Measurements from ENCODE around the gene SPTBN1. TPM values are rescaled to one million over a fixed set of nuclear protein-coding genes. Genes with fewer than 3 reads are reported as not detected.

Gene SPTBN1
- total and polyA plus RNA-seq, 2 experiments from 2014 or later: 58.1 to 204 TPM

- no peak for TF ChIP-seq POLR2AphosphoS5 (IDR thresholded peaks at IDR 0.05; ENCODE audit: low read depth)
These were observed 147.7 kb downstream of the SPTBN1 start (continued) for GRCh38 chr2:54603796-54604195.

DNA sequence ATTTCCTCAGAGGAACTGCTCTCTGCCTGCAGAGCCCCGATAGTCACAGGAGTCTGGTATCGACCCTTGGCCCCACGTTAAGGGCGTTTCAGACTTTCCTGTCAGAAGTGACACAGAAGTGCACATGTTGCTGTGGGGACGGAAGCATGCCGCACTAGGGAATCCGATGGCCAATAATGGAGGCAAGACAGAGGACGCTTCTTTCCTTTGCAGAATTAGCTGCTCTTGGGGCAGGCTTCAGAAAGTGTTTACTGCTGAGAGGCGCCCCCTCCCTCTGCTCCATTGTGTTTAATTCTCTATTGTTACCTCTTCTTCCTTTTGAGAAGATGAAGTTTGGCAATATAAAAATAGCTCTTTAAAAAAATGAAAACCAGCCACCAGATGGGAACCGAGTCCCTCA, 148.7 kb downstream of the SPTBN1 start:
- Histone ChIP-seq H3K4me1 (ENCODE audit: insufficient read depth) (peaks cover 43% of the 10 kb centered on the region), H2AFZ (no peak overlapping the region), H3K27ac (ENCODE audit: low read depth) (no peak overlapping the region), H3K4me3 (no peak overlapping the region), H3K4me2 (0 out of 2 replicates have a peak overlapping the region, but pooled peaks have one; percentile 12), H3K9me2 (ENCODE audit: insufficient read depth) (no peaks in the 10 kb centered on the region; the same call in 1 of the 2 replicates), H3K79me2 (replicated peaks; ENCODE audit: insufficient read depth) (peaks cover 100% of the 10 kb centered on the region), H4K20me1 (replicated peaks; ENCODE audit: insufficient read depth) (peaks cover 74% of the 10 kb centered on the region), H3K27me3 (ENCODE audit: insufficient read depth) (no peaks in the 10 kb centered on the region), H3F3A (replicated peaks; ENCODE audit: low read depth) (no peaks in the 10 kb centered on the region), H3K36me3 (ENCODE audit: insufficient read depth) (peaks cover 4% of the 10 kb centered on the region; the same call in 1 of the 2 replicates)
- Mint-ChIP-seq H3K27ac (peak overlapping the region; percentile 3; the same call in 1 of the 2 replicates), H3K36me3 (ENCODE audit: low read depth) (peaks cover 12% of the 10 kb centered on the region), H3K27me3 (ENCODE audit: insufficient read depth, low read depth, poor library complexity) (peaks cover 4% of the 10 kb centered on the region), H3K4me3 (no peak overlapping the region), H3K9me3 (no peaks in the 10 kb centered on the region), H3K4me1 (peaks cover 71% of the 10 kb centered on the region)
- DNase-seq (ENCODE audit: low spot score) (no peak), ATAC-seq (peak; percentile 19; the same call in 2 of the 3 replicates)
- TF ChIP-seq POLR2AphosphoS5 (IDR thresholded peaks at IDR 0.05; ENCODE audit: low read depth) (no peak), ZNF114 (CRISPR knock-in tag; IDR thresholded peaks at IDR 0.05) (no peak), EZH2 (IDR thresholded peaks at IDR 0.05; ENCODE audit: low read depth, unreplicated experiment) (no peak), ZNF331 (CRISPR knock-in tag; IDR thresholded peaks at IDR 0.05; ENCODE audit: low read depth) (no peak), JUNB (IDR thresholded peaks at IDR 0.05; ENCODE audit: unreplicated experiment) (no peak), STAT1 (IDR thresholded peaks at IDR 0.05; ENCODE audit: unreplicated experiment) (no peak)
- TF ChIP-seq, protein P1, sequence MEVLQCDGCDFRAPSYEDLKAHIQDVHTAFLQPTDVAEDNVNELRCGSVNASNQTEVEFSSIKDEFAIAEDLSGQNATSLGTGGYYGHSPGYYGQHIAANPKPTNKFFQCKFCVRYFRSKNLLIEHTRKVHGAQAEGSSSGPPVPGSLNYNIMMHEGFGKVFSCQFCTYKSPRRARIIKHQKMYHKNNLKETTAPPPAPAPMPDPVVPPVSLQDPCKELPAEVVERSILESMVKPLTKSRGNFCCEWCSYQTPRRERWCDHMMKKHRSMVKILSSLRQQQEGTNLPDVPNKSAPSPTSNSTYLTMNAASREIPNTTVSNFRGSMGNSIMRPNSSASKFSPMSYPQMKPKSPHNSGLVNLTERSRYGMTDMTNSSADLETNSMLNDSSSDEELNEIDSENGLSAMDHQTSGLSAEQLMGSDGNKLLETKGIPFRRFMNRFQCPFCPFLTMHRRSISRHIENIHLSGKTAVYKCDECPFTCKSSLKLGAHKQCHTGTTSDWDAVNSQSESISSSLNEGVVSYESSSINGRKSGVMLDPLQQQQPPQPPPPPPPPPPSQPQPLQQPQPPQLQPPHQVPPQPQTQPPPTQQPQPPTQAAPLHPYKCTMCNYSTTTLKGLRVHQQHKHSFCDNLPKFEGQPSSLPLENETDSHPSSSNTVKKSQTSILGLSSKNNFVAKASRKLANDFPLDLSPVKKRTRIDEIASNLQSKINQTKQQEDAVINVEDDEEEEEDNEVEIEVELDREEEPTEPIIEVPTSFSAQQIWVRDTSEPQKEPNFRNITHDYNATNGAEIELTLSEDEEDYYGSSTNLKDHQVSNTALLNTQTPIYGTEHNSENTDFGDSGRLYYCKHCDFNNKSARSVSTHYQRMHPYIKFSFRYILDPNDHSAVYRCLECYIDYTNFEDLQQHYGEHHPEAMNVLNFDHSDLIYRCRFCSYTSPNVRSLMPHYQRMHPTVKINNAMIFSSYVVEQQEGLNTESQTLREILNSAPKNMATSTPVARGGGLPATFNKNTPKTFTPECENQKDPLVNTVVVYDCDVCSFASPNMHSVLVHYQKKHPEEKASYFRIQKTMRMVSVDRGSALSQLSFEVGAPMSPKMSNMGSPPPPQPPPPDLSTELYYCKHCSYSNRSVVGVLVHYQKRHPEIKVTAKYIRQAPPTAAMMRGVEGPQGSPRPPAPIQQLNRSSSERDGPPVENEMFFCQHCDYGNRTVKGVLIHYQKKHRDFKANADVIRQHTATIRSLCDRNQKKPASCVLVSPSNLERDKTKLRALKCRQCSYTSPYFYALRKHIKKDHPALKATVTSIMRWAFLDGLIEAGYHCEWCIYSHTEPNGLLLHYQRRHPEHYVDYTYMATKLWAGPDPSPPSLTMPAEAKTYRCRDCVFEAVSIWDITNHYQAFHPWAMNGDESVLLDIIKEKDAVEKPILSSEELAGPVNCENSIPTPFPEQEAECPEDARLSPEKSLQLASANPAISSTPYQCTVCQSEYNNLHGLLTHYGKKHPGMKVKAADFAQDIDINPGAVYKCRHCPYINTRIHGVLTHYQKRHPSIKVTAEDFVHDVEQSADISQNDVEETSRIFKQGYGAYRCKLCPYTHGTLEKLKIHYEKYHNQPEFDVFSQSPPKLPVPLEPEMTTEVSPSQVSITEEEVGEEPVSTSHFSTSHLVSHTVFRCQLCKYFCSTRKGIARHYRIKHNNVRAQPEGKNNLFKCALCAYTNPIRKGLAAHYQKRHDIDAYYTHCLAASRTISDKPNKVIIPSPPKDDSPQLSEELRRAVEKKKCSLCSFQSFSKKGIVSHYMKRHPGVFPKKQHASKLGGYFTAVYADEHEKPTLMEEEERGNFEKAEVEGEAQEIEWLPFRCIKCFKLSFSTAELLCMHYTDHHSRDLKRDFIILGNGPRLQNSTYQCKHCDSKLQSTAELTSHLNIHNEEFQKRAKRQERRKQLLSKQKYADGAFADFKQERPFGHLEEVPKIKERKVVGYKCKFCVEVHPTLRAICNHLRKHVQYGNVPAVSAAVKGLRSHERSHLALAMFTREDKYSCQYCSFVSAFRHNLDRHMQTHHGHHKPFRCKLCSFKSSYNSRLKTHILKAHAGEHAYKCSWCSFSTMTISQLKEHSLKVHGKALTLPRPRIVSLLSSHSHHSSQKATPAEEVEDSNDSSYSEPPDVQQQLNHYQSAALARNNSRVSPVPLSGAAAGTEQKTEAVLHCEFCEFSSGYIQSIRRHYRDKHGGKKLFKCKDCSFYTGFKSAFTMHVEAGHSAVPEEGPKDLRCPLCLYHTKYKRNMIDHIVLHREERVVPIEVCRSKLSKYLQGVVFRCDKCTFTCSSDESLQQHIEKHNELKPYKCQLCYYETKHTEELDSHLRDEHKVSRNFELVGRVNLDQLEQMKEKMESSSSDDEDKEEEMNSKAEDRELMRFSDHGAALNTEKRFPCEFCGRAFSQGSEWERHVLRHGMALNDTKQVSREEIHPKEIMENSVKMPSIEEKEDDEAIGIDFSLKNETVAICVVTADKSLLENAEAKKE (CRISPR knock-in tag; IDR thresholded peaks at IDR 0.05): no peak
- TF ChIP-seq, protein P2, sequence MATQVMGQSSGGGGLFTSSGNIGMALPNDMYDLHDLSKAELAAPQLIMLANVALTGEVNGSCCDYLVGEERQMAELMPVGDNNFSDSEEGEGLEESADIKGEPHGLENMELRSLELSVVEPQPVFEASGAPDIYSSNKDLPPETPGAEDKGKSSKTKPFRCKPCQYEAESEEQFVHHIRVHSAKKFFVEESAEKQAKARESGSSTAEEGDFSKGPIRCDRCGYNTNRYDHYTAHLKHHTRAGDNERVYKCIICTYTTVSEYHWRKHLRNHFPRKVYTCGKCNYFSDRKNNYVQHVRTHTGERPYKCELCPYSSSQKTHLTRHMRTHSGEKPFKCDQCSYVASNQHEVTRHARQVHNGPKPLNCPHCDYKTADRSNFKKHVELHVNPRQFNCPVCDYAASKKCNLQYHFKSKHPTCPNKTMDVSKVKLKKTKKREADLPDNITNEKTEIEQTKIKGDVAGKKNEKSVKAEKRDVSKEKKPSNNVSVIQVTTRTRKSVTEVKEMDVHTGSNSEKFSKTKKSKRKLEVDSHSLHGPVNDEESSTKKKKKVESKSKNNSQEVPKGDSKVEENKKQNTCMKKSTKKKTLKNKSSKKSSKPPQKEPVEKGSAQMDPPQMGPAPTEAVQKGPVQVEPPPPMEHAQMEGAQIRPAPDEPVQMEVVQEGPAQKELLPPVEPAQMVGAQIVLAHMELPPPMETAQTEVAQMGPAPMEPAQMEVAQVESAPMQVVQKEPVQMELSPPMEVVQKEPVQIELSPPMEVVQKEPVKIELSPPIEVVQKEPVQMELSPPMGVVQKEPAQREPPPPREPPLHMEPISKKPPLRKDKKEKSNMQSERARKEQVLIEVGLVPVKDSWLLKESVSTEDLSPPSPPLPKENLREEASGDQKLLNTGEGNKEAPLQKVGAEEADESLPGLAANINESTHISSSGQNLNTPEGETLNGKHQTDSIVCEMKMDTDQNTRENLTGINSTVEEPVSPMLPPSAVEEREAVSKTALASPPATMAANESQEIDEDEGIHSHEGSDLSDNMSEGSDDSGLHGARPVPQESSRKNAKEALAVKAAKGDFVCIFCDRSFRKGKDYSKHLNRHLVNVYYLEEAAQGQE (IDR thresholded peaks at IDR 0.05; ENCODE audit: unreplicated experiment): no peak
- TF ChIP-seq, protein P3, sequence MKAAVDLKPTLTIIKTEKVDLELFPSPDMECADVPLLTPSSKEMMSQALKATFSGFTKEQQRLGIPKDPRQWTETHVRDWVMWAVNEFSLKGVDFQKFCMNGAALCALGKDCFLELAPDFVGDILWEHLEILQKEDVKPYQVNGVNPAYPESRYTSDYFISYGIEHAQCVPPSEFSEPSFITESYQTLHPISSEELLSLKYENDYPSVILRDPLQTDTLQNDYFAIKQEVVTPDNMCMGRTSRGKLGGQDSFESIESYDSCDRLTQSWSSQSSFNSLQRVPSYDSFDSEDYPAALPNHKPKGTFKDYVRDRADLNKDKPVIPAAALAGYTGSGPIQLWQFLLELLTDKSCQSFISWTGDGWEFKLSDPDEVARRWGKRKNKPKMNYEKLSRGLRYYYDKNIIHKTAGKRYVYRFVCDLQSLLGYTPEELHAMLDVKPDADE (IDR thresholded peaks at IDR 0.05): no peak

Data from GM23338 (cell line).